HepG2 (cell line): ENCODE measurements around the gene TSSK3. TPM values are rescaled to one million over a fixed set of nuclear protein-coding genes. Genes with fewer than 3 reads are reported as not detected.

Source experiments
- ATF7 ChIP-seq, 2 experiments: fragments of 450-650 bp in 1 of 2; sonication (generic) in 1 of 2; formaldehyde crosslinking in 1 of 2; IDR thresholded peaks; 2 replicates each; pipeline versions ENCODE4 v1.4.0 to v1.6.1; 2016 to 2020; ENCODE audit warnings: antibody characterized with exemption in 1 of 2, mild to moderate bottlenecking in 1 of 2, missing genetic modification reagents in 1 of 2
- CREB1 ChIP-seq, 2 experiments: fragments of 450-650 bp in 1 of 2; IDR thresholded peaks; 2 replicates each; pipeline ENCODE4 v1.6.1; 2016 to 2017; ENCODE audit warnings: control low read depth in 1 of 2, mild to moderate bottlenecking in 1 of 2, missing compliant biosample characterization in 1 of 2, missing genetic modification characterization in 1 of 2
- ETV5 ChIP-seq: IDR thresholded peaks from 2 replicates; pipeline ENCODE4 v1.6.1; 2018; ENCODE audit warnings: missing biosample characterization, missing genetic modification reagents, inconsistent platforms, borderline replicate concordance
- FOXJ3 ChIP-seq: sonication (generic); formaldehyde crosslinking; IDR thresholded peaks from 2 replicates; pipeline ENCODE4 v1.4.0; 2020; ENCODE audit warnings: missing genetic modification reagents, mild to moderate bottlenecking, borderline replicate concordance
- JUN ChIP-seq: sonication (generic); formaldehyde crosslinking; IDR thresholded peaks from 2 replicates; pipeline ENCODE4 v1.4.0; 2020; ENCODE audit warnings: mild to moderate bottlenecking, missing genetic modification reagents
- KLF16 ChIP-seq, 2 experiments: sonication (generic) in 1 of 2; formaldehyde crosslinking in 1 of 2; IDR thresholded peaks; 2 replicates each; pipeline versions ENCODE4 v1.6.1 to v1.8.0; 2016 to 2023; ENCODE audit warnings: missing genetic modification reagents in 2 of 2, missing compliant biosample characterization in 1 of 2
- MAZ ChIP-seq, 2 experiments: sonication (generic) in 1 of 2; formaldehyde crosslinking in 1 of 2; IDR thresholded peaks; 2 replicates each; pipeline versions ENCODE4 v1.5.0 to v1.6.1; 2012 to 2020; ENCODE audit warnings: low read depth in 2 of 2, mild to moderate bottlenecking in 2 of 2, borderline replicate concordance in 1 of 2, improper control_type of control experiment in 1 of 2, low read length in 1 of 2, missing genetic modification reagents in 1 of 2, moderate library complexity in 1 of 2
- MYC ChIP-seq: sonication (generic); formaldehyde crosslinking; IDR thresholded peaks from 2 replicates; pipeline ENCODE4 v1.9.0; 2021; ENCODE audit warnings: missing genetic modification reagents, borderline replicate concordance
- NCOA1 ChIP-seq: sonication (generic); formaldehyde crosslinking; IDR thresholded peaks from 2 replicates; pipeline ENCODE4 v1.9.0; 2021; ENCODE audit warnings: missing genetic modification reagents
- NRL ChIP-seq: sonication (generic); formaldehyde crosslinking; IDR thresholded peaks from 2 replicates; pipeline ENCODE4 v1.5.0; 2020; ENCODE audit warnings: missing genetic modification reagents, mild to moderate bottlenecking, moderate library complexity, borderline replicate concordance
- REPIN1 ChIP-seq: sonication (generic); formaldehyde crosslinking; IDR thresholded peaks from 2 replicates; pipeline ENCODE4 v1.8.0; 2022; ENCODE audit warnings: missing genetic modification reagents, low read depth, mild to moderate bottlenecking, borderline replicate concordance
- RXRA ChIP-seq: sonication (generic); formaldehyde crosslinking; IDR thresholded peaks from 2 replicates; pipeline ENCODE4 v1.5.1; 2020; ENCODE audit warnings: missing genetic modification reagents
- SIN3A ChIP-seq: IDR thresholded peaks from 2 replicates; pipeline ENCODE4 v1.6.1; 2011; ENCODE audit warnings: low read depth, mild to moderate bottlenecking, control low read depth, low read length, borderline replicate concordance
- ZBTB38 ChIP-seq: sonication (generic); formaldehyde crosslinking; IDR thresholded peaks from 2 replicates; pipeline ENCODE4 v1.5.1; 2020; ENCODE audit warnings: mild to moderate bottlenecking, missing genetic modification reagents
- ZMYM3 ChIP-seq: sonication (generic); formaldehyde crosslinking; IDR thresholded peaks from 2 replicates; pipeline ENCODE4 v1.5.1; 2020; ENCODE audit warnings: mild to moderate bottlenecking, missing genetic modification reagents
- ZNF121 ChIP-seq: sonication (generic); formaldehyde crosslinking; IDR thresholded peaks from 2 replicates; pipeline ENCODE4 v1.5.0; 2020; ENCODE audit warnings: mild to moderate bottlenecking, missing genetic modification reagents
- ZNF232 ChIP-seq: sonication (generic); formaldehyde crosslinking; IDR thresholded peaks from 2 replicates; pipeline ENCODE4 v1.4.0; 2020; ENCODE audit warnings: missing genetic modification reagents, borderline replicate concordance
- ZNF460 ChIP-seq: sonication (generic); formaldehyde crosslinking; IDR thresholded peaks from 2 replicates; pipeline ENCODE4 v1.5.1; 2020; ENCODE audit warnings: missing genetic modification reagents, mild to moderate bottlenecking, borderline replicate concordance
- ZSCAN21 ChIP-seq: sonication (generic); formaldehyde crosslinking; IDR thresholded peaks from 2 replicates; pipeline ENCODE4 v1.8.0; 2022; ENCODE audit warnings: mild to moderate bottlenecking, missing genetic modification reagents, moderate library complexity, borderline replicate concordance
- ZSCAN9 ChIP-seq: IDR thresholded peaks from 2 replicates; pipeline ENCODE4 v1.6.1; 2016; ENCODE audit warnings: borderline replicate concordance
- polyA plus RNA-seq, 8 experiments: library from polyadenylated mRNA; depleted of rRNA in 3 of 8; stranded (reverse) in 7 of 8; unstranded in 1 of 8; fragments of >200 nt; fragmentation: Illumina TruSeq in 4 of 8; extraction: Trizol in 4 of 8; gene quantifications; 2 replicates each; pipeline versions ENCODE4 v1.2.1 to v1.2.3, GENCODE V29; 2011 to 2016; ENCODE audit warnings: low read depth in 4 of 8, missing spikeins in 1 of 8, mixed read lengths in 1 of 8; ENCODE audit not compliant: insufficient read depth in 1 of 8
- total RNA-seq, 5 experiments: library from RNA; depleted of rRNA; stranded (reverse); fragments of >200 nt; fragmentation: Illumina TruSeq; extraction: Trizol; gene quantifications; 2 replicates each; pipeline ENCODE4 v1.2.3, GENCODE V29; 2016; ENCODE audit warnings: low read depth in 1 of 5
- TF ChIP-seq, protein P1 (sequence below): sonication (generic); formaldehyde crosslinking; IDR thresholded peaks from 2 replicates; pipeline ENCODE4 v1.4.0; 2020; ENCODE audit warnings: missing genetic modification reagents
- TF ChIP-seq, protein P2 (sequence below): sonication (generic); formaldehyde crosslinking; IDR thresholded peaks from 2 replicates; pipeline ENCODE4 v1.9.0; 2022; ENCODE audit warnings: missing genetic modification reagents, mild to moderate bottlenecking, borderline replicate concordance
- TF ChIP-seq, protein P3 (sequence below): sonication (generic); formaldehyde crosslinking; IDR thresholded peaks from 2 replicates; pipeline ENCODE4 v1.4.0; 2020; ENCODE audit warnings: missing genetic modification reagents
- TF ChIP-seq, protein P4 (sequence below): sonication (generic); formaldehyde crosslinking; IDR thresholded peaks from 2 replicates; pipeline ENCODE4 v1.5.0; 2020; ENCODE audit warnings: missing genetic modification reagents

The TSSK3 gene
- total and polyA plus RNA-seq, 2 of the 13 experiments (the other 11 are each of a cell fraction or from before 2014, with no cell fraction given) = 1.0 to 1.1 TPM

DNA sequence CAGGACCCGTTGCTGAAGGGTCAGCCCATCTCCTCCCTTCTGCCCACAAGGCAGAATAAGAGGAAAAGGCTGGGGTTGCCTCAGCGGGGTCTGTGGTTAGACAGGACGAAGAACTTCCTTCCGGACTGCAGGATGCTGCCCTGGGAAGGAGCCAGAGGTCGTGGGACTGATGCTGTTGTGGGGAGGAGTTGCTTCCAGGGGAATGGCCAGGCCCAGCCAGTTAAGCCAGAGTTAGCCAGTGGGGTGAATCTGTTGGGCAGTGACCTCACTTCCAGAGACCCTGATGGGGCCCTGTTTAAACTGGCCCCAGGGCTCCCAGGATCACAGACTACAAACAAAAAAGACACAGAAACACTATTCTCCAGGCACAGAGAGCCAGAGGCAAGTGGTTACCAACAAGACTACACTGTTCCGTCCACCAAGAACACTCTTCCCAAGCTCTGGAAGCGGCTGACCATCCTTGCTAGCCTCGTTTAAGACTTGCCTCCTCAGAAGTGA lies 13.1 kb upstream of the TSSK3 start (continued):
- TF ChIP-seq ZBTB38 (CRISPR knock-in tag) (peak; percentile 49; the same call in 1 of the 2 replicates), ZSCAN9 (CRISPR knock-in tag) (no peak), ZNF460 (CRISPR knock-in tag) (no peak), REPIN1 (CRISPR knock-in tag) (no peak), CREB1 (IDR thresholded peaks at IDR 0.05) (no peak), CREB1 (CRISPR knock-in tag; IDR thresholded peaks at IDR 0.05) (peak; percentile 26; the same call in 1 of the 2 replicates), RXRA (CRISPR knock-in tag) (peak; percentile 16; the same call in 1 of the 2 replicates), NRL (CRISPR knock-in tag) (no peak), SIN3A (no peak), JUN (CRISPR knock-in tag) (0 out of 2 replicates have a peak, but pooled peaks have one; percentile 52), MYC (CRISPR knock-in tag) (peak; percentile 51; the same call in 1 of the 2 replicates), KLF16 (CRISPR knock-in tag; IDR thresholded peaks at IDR 0.05) (no peak), ETV5 (peak; percentile 67; the same call in 1 of the 2 replicates), ZSCAN21 (CRISPR knock-in tag) (no peak), ZMYM3 (peak; percentile 90), ZNF121 (CRISPR knock-in tag) (peak; percentile 86), MAZ (IDR thresholded peaks at IDR 0.05; ENCODE audit: borderline replicate concordance, low read depth, low read length) (no peak), MAZ (CRISPR knock-in tag; IDR thresholded peaks at IDR 0.05; ENCODE audit: low read depth) (no peak), FOXJ3 (CRISPR knock-in tag) (no peak), ATF7 (IDR thresholded peaks at IDR 0.05) (no peak), ATF7 (CRISPR knock-in tag; IDR thresholded peaks at IDR 0.05) (0 out of 2 replicates have a peak, but pooled peaks have one; percentile 69), NCOA1 (CRISPR knock-in tag) (no peak), ZNF232 (CRISPR knock-in tag) (0 out of 2 replicates have a peak, but pooled peaks have one; percentile 27)
- TF ChIP-seq, protein P1, sequence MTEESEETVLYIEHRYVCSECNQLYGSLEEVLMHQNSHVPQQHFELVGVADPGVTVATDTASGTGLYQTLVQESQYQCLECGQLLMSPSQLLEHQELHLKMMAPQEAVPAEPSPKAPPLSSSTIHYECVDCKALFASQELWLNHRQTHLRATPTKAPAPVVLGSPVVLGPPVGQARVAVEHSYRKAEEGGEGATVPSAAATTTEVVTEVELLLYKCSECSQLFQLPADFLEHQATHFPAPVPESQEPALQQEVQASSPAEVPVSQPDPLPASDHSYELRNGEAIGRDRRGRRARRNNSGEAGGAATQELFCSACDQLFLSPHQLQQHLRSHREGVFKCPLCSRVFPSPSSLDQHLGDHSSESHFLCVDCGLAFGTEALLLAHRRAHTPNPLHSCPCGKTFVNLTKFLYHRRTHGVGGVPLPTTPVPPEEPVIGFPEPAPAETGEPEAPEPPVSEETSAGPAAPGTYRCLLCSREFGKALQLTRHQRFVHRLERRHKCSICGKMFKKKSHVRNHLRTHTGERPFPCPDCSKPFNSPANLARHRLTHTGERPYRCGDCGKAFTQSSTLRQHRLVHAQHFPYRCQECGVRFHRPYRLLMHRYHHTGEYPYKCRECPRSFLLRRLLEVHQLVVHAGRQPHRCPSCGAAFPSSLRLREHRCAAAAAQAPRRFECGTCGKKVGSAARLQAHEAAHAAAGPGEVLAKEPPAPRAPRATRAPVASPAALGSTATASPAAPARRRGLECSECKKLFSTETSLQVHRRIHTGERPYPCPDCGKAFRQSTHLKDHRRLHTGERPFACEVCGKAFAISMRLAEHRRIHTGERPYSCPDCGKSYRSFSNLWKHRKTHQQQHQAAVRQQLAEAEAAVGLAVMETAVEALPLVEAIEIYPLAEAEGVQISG (CRISPR knock-in tag) = no peak
- TF ChIP-seq, protein P2, sequence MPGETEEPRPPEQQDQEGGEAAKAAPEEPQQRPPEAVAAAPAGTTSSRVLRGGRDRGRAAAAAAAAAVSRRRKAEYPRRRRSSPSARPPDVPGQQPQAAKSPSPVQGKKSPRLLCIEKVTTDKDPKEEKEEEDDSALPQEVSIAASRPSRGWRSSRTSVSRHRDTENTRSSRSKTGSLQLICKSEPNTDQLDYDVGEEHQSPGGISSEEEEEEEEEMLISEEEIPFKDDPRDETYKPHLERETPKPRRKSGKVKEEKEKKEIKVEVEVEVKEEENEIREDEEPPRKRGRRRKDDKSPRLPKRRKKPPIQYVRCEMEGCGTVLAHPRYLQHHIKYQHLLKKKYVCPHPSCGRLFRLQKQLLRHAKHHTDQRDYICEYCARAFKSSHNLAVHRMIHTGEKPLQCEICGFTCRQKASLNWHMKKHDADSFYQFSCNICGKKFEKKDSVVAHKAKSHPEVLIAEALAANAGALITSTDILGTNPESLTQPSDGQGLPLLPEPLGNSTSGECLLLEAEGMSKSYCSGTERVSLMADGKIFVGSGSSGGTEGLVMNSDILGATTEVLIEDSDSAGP (CRISPR knock-in tag) = peak; percentile 33; the same call in 1 of the 2 replicates
- TF ChIP-seq, protein P3, sequence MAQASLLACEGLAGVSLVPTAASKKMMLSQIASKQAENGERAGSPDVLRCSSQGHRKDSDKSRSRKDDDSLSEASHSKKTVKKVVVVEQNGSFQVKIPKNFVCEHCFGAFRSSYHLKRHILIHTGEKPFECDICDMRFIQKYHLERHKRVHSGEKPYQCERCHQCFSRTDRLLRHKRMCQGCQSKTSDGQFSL (CRISPR knock-in tag) = no peak
- TF ChIP-seq, protein P4, sequence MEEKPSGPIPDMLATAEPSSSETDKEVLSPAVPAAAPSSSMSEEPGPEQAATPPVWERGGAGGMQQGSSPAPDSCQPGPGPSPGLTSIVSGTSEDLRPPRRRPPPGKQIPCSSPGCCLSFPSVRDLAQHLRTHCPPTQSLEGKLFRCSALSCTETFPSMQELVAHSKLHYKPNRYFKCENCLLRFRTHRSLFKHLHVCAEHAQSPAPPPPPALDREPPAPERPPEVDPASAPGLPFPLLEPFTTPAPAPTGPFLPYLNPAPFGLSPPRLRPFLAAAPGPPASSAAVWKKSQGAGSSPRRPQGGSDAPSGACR (CRISPR knock-in tag) = no peak
